ENCODE results near the gene CUL5. TPM values are rescaled to one million over a fixed set of nuclear protein-coding genes. Genes with fewer than 3 reads are reported as not detected.
A peak's percentile ranks its signal among the peaks of the same experiment; 100 is the strongest.

CUL5 gene
- total RNA-seq, 1 experiment from 2014 or later, result 37.7 TPM

DNA sequence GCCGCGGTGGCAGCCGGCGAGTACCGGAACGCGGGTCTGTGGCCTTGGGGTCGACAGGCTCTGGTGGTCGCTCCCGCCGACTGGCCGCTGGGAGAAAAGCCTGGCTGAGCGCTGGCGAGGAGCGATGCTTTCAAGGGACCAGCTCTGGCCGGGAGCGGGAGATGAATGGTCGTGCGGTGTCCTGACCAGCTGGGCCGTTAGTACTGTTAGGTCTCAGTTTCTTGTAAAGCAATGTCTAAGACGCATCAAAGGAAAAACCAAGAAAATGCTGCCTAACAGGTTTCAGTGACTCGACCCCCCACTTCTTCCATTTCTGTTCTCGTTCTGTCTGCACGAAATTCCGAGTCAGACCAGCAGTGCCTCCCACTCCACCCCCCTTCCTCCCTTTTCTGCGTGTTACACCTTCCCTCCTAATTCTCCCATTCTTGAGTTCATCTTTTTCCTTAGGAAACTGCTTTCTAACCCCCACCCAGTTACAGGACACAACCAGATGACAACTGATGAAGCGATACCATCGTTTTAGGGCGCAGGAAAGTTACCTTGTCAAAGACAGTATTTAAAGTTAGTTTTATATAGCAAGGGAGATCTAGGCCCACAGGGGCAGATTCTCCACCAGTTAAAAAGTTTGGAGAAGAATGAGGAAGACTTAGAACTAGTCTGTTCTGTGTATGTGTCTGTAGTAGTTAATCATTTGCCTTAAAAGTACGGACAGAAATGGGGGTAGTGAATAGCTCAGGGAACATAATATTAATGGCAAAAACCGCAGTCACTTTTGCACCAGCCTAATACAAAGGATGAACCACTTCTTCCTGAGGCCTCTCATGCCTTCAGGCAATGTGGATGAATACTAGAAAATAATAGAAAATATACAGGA, 1.0 kb downstream of the CUL5 start:
- H3K18ac ChIP-seq (ENCODE audit: insufficient read length, low read depth, low read length), result peak overlapping the region; percentile 90
- H3K9ac ChIP-seq (ENCODE audit: extremely low read depth, insufficient read length, low read length), result peak overlapping the region; percentile 99
- peak overlapping the region; percentile 88 for H3K14ac ChIP-seq (ENCODE audit: insufficient read depth, low read length)
- no peak overlapping the region for H4K8ac ChIP-seq (replicated peaks; ENCODE audit: insufficient read length, low read depth, low read length)
- H2BK20ac ChIP-seq (ENCODE audit: low read depth, low read length, poor library complexity, severe bottlenecking), result no peak overlapping the region
- no peak for DNase-seq
- H3T11ph ChIP-seq (ENCODE audit: low read length), result no peak overlapping the region
- peak overlapping the region; percentile 89 for H3K4me2 ChIP-seq (ENCODE audit: insufficient read depth, insufficient read length, low read length)
- H3K9me3 ChIP-seq (ENCODE audit: control insufficient read depth, low read depth, low read length), result no peaks in the 10 kb centered on the region
- Mint-ChIP-seq H3K4me1 (peaks cover 14 to 17% of the 10 kb centered on the region in 2 experiments), H3K9me3 (no peaks in the 10 kb centered on the region), H3K4me3 (peak overlapping the region; percentile 98 to 99), H3K27ac (peak overlapping the region; percentile 92 to 99 (median 99)), H3K36me3 (ENCODE audit: insufficient read depth in 1 of 3, low read depth in 3 of 3) (no peaks in the 10 kb centered on the region), H3K27me3 (ENCODE audit: low read depth) (no peaks in the 10 kb centered on the region)
- H2AK5ac ChIP-seq (ENCODE audit: insufficient read length, low read length), result no peak overlapping the region
- no peak overlapping the region for H3K4ac ChIP-seq (ENCODE audit: low read depth, low read length)
- H3K23me2 ChIP-seq (ENCODE audit: insufficient read length, low read depth, low read length, poor library complexity, severe bottlenecking), result peaks cover 8% of the 10 kb centered on the region
- H3K27ac ChIP-seq (ENCODE audit: insufficient read length, low read depth, low read length), result no peak overlapping the region
- no peak overlapping the region for H4K91ac ChIP-seq (ENCODE audit: insufficient read length, low read depth, low read length)
- TF ChIP-seq, protein P1, sequence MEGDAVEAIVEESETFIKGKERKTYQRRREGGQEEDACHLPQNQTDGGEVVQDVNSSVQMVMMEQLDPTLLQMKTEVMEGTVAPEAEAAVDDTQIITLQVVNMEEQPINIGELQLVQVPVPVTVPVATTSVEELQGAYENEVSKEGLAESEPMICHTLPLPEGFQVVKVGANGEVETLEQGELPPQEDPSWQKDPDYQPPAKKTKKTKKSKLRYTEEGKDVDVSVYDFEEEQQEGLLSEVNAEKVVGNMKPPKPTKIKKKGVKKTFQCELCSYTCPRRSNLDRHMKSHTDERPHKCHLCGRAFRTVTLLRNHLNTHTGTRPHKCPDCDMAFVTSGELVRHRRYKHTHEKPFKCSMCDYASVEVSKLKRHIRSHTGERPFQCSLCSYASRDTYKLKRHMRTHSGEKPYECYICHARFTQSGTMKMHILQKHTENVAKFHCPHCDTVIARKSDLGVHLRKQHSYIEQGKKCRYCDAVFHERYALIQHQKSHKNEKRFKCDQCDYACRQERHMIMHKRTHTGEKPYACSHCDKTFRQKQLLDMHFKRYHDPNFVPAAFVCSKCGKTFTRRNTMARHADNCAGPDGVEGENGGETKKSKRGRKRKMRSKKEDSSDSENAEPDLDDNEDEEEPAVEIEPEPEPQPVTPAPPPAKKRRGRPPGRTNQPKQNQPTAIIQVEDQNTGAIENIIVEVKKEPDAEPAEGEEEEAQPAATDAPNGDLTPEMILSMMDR (conservative IDR thresholded peaks at IDR 0.05), result no peak
- H2AFZ ChIP-seq (ENCODE audit: low read length), result no peak overlapping the region
- H3K4me1 ChIP-seq (ENCODE audit: insufficient read depth, low read length), result peaks cover 2% of the 10 kb centered on the region; the same call in 1 of the 2 replicates
- peak overlapping the region; percentile 77 for H4K5ac ChIP-seq (ENCODE audit: insufficient read length, low read depth, low read length)
- H3K27me3 ChIP-seq (ENCODE audit: insufficient read depth, low read length), result no peaks in the 10 kb centered on the region
- H2BK15ac ChIP-seq (ENCODE audit: low read depth, low read length), result no peak overlapping the region; the same call in 1 of the 2 replicates
- H2BK12ac ChIP-seq (ENCODE audit: insufficient read length, low read depth, low read length), result no peak overlapping the region
- no peak overlapping the region for H3K56ac ChIP-seq (ENCODE audit: insufficient read length, low read depth, low read length)
- no CpG with 5 or more reads among the region's 31 CpGs for WGBS (ENCODE audit: extremely low coverage, insufficient read length, low lambda C conversion rate)
- peaks cover 17% of the 10 kb centered on the region; the same call in 1 of the 2 replicates for H3K79me2 ChIP-seq (ENCODE audit: insufficient read depth, low read length)
- H2BK120ac ChIP-seq (ENCODE audit: low read depth, low read length, poor library complexity, severe bottlenecking), result no peak overlapping the region
- H3K23ac ChIP-seq (ENCODE audit: insufficient read length, low read depth, low read length), result no peak overlapping the region
- peaks cover 3% of the 10 kb centered on the region for H3K79me1 ChIP-seq (ENCODE audit: insufficient read depth, low read depth, low read length, poor library complexity, severe bottlenecking)
- no peaks in the 10 kb centered on the region for H4K20me1 ChIP-seq (ENCODE audit: control insufficient read depth, insufficient read depth, insufficient read length)
- no peak overlapping the region for H2BK5ac ChIP-seq (ENCODE audit: insufficient read length, low read length)
